ENCODE data around the gene SCAF11.

The SCAF11 gene

GRCh38 chr12:45989721-45990467, 480 bp downstream of the SCAF11 start:
- Mint-ChIP-seq H3K9me3 (no peaks in the 10 kb centered on the region), H3K27ac (peak overlapping the region; percentile 98 to 99), H3K4me1 (ENCODE audit: low read depth in 2 of 2) (peaks cover 41 to 50% of the 10 kb centered on the region in 2 donors), H3K4me3 (peak overlapping the region; percentile 86 to 96), H3K27me3 (no peaks in the 10 kb centered on the region), H3K36me3 (ENCODE audit: insufficient read depth) (peaks cover 44% of the 10 kb centered on the region)
- DNase-seq: peak; percentile 41 to 55 (median 46)
- ATAC-seq (replicated peaks): peak; percentile 15

DNA sequence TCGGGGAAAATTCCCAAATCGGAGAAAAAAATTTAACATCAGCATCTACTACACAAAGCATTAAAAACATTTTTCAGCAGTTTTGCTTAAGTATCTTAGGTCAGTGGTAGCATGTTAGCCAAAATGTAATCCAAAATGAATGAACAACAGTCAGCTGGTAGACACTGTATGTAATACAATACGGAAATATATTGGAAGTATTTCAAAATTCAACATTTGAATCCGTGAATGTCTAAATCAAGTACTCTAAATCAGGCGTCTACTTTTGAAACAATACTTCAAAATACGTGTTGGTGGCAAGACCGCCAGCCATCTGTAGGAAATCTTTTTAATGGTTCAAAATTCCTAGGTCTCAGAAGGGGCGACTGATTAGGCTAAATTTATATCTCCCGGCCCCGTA, 1.1 kb downstream of the SCAF11 start:
- Mint-ChIP-seq H3K4me3 (peak overlapping the region; percentile 86 to 96), H3K9me3 (no peaks in the 10 kb centered on the region), H3K27me3 (no peaks in the 10 kb centered on the region), H3K36me3 (ENCODE audit: insufficient read depth) (peaks cover 49% of the 10 kb centered on the region), H3K4me1 (ENCODE audit: low read depth in 2 of 2) (peaks cover 47 to 56% of the 10 kb centered on the region in 2 donors), H3K27ac (peak overlapping the region; percentile 98 to 99)
- no peak for ATAC-seq (replicated peaks)
- no peak for DNase-seq

DNA sequence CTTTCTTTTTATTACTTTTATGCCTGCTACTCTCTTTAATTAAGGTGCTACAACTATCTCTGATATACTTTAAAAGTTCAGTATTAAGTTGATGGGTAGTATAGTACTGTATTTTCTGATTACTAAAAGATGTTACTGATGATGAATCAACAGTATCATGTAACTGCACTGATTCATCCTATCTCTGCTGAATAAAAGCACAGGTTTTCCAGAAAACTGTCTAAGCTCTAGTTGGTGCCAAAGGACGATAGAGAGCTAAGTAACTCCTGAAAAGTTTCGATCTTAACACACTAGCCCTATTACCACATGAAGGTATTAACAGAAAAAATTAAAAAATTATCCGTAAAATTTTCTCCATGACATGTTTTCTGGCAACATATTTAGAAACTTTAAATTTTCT, 2.1 kb downstream of the SCAF11 start:
- DNase-seq: no peak
- H3K9me3 Mint-ChIP-seq: no peaks in the 10 kb centered on the region
- H3K36me3 Mint-ChIP-seq (ENCODE audit: insufficient read depth): peaks cover 52% of the 10 kb centered on the region
- peak overlapping the region; percentile 86 to 96 for H3K4me3 Mint-ChIP-seq
- peaks cover 52 to 65% of the 10 kb centered on the region in 2 donors for H3K4me1 Mint-ChIP-seq (ENCODE audit: low read depth in 2 of 2)
- H3K27ac Mint-ChIP-seq: peak overlapping the region in 1 of 2 donors; percentile 98
- H3K27me3 Mint-ChIP-seq: no peaks in the 10 kb centered on the region
- ATAC-seq (replicated peaks): no peak

- H3K4me3 Mint-ChIP-seq: peak overlapping the region; percentile 86 to 96
- no peaks in the 10 kb centered on the region for H3K27me3 Mint-ChIP-seq
- ATAC-seq (replicated peaks): no peak
- H3K27ac Mint-ChIP-seq: peak overlapping the region; percentile 1 to 98
- peaks cover 52% of the 10 kb centered on the region for H3K36me3 Mint-ChIP-seq (ENCODE audit: insufficient read depth)
- H3K4me1 Mint-ChIP-seq (ENCODE audit: low read depth in 2 of 2): peaks cover 60 to 74% of the 10 kb centered on the region in 2 donors
- no peaks in the 10 kb centered on the region for H3K9me3 Mint-ChIP-seq
- no peak for DNase-seq
Observed at GRCh38 chr12:45987340-45987727, 3.0 kb downstream of the SCAF11 start.

GRCh38 chr12:45986641-45987339, 3.6 kb downstream of the SCAF11 start:
- H3K36me3 Mint-ChIP-seq (ENCODE audit: insufficient read depth): peaks cover 48% of the 10 kb centered on the region
- DNase-seq: no peak
- no peaks in the 10 kb centered on the region for H3K9me3 Mint-ChIP-seq
- no peaks in the 10 kb centered on the region for H3K27me3 Mint-ChIP-seq
- no peak for ATAC-seq (replicated peaks)
- peak overlapping the region; percentile 66 to 98 for H3K27ac Mint-ChIP-seq
- peak overlapping the region; percentile 86 to 96 for H3K4me3 Mint-ChIP-seq
- H3K4me1 Mint-ChIP-seq (ENCODE audit: low read depth in 2 of 2): peaks cover 57 to 73% of the 10 kb centered on the region in 2 donors

GRCh38 chr12:45981075-45981837, 9.1 kb downstream of the SCAF11 start:
- no peaks in the 10 kb centered on the region for H3K27me3 Mint-ChIP-seq
- H3K4me1 Mint-ChIP-seq (ENCODE audit: low read depth in 2 of 2): peaks cover 69 to 92% of the 10 kb centered on the region in 2 donors
- DNase-seq (no peak), ATAC-seq (replicated peaks) (no peak)
- no peak overlapping the region for H3K27ac Mint-ChIP-seq
- H3K4me3 Mint-ChIP-seq: peak overlapping the region in 1 of 2 donors; percentile 24
- H3K9me3 Mint-ChIP-seq: no peaks in the 10 kb centered on the region
- H3K36me3 Mint-ChIP-seq (ENCODE audit: insufficient read depth): peaks cover 13% of the 10 kb centered on the region

- Mint-ChIP-seq H3K27me3 (no peaks in the 10 kb centered on the region), H3K4me1 (ENCODE audit: low read depth in 2 of 2) (peaks cover 67 to 90% of the 10 kb centered on the region in 2 donors), H3K4me3 (peak overlapping the region; percentile 6 to 45), H3K9me3 (no peaks in the 10 kb centered on the region), H3K27ac (no peak overlapping the region), H3K36me3 (ENCODE audit: insufficient read depth) (peaks cover 13% of the 10 kb centered on the region)
- ATAC-seq (replicated peaks) (no peak), DNase-seq (no peak)
Observed at GRCh38 chr12:45980540-45980939, 9.8 kb downstream of the SCAF11 start.

DNA sequence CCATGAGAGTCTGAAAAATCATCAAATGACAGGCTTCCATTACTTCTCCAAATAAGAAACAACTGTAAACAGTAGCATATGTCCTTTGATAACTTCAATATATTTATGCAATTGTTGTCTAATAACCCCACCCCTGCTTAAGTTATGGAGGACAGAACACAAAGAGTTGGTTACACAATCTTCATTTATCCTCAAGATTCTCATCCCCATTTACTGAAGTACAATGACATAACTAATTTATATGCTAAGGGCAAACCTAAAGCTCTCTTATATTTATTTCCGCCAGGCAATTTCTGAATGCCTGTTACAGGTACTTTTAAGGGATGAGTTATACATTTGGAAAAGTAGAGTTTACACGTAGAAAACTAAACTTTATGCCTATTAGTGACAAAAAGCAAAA, 12.3 kb downstream of the SCAF11 start:
- DNase-seq: no peak
- peak overlapping the region in 1 of 2 donors; percentile 45 for H3K4me3 Mint-ChIP-seq
- H3K27ac Mint-ChIP-seq: peak overlapping the region in 1 of 2 donors; percentile 30
- H3K9me3 Mint-ChIP-seq: peaks cover 0 to 1% of the 10 kb centered on the region in 2 donors
- ATAC-seq (replicated peaks): no peak
- peaks cover 66 to 87% of the 10 kb centered on the region in 2 donors for H3K4me1 Mint-ChIP-seq (ENCODE audit: low read depth in 2 of 2)
- H3K27me3 Mint-ChIP-seq: no peaks in the 10 kb centered on the region
- H3K36me3 Mint-ChIP-seq (ENCODE audit: insufficient read depth): peaks cover 5% of the 10 kb centered on the region

DNA sequence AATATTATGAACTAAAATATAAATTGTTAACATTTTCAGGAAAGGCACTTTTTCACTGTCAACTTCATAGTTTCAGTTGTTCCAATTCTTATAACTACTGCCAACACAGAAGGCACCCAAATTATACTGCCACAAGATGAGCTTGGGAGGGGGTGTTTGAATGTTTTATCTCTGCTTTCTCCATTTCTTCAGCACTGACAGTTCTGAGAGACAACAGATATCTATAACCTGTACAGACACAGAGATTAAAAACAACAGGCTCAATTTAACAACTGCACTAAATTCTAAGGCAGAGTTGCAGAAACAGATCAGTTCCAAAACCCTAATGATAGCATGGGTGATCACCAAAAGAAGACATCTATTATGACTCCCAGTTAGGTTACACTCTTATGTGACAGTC, 12.8 kb downstream of the SCAF11 start:
- peak overlapping the region in 1 of 2 donors; percentile 45 for H3K4me3 Mint-ChIP-seq
- H3K27ac Mint-ChIP-seq: no peak overlapping the region

DNA sequence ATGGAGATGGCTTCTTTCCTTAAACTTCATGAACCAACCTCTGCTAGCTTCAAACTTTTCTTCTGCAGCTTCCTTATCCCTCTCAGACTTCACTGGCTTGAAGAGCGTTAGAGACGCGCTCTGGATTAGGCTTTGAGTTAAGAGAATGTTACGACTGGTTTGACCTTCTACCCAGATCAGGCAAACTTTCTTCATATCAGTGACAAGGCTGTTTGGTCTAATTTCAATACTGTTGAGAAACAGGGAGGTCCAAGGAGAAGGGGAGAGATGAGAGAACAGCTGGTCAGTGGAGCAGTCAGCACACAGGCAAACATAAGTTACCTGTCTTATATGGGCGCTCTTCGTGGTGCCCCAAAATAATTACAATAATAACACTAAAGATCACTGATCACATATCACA, 14.9 kb downstream of the SCAF11 start:
- Mint-ChIP-seq H3K4me1 (ENCODE audit: low read depth in 2 of 2) (peaks cover 56 to 81% of the 10 kb centered on the region in 2 donors), H3K36me3 (ENCODE audit: insufficient read depth) (peaks cover 10% of the 10 kb centered on the region), H3K9me3 (peaks cover 0 to 4% of the 10 kb centered on the region in 2 donors), H3K27ac (peak overlapping the region; percentile 12 to 17), H3K4me3 (no peak overlapping the region), H3K27me3 (no peaks in the 10 kb centered on the region)
- ATAC-seq (replicated peaks): no peak
- no peak for DNase-seq

More for the DNA sequence above, 12.8 kb downstream of the SCAF11 start:
- Mint-ChIP-seq H3K27me3 (no peaks in the 10 kb centered on the region), H3K4me1 (ENCODE audit: low read depth in 2 of 2) (peaks cover 64 to 86% of the 10 kb centered on the region in 2 donors), H3K9me3 (peaks cover 0 to 4% of the 10 kb centered on the region in 2 donors), H3K36me3 (ENCODE audit: insufficient read depth) (peaks cover 5% of the 10 kb centered on the region)
- DNase-seq (no peak), ATAC-seq (replicated peaks) (no peak)

DNA sequence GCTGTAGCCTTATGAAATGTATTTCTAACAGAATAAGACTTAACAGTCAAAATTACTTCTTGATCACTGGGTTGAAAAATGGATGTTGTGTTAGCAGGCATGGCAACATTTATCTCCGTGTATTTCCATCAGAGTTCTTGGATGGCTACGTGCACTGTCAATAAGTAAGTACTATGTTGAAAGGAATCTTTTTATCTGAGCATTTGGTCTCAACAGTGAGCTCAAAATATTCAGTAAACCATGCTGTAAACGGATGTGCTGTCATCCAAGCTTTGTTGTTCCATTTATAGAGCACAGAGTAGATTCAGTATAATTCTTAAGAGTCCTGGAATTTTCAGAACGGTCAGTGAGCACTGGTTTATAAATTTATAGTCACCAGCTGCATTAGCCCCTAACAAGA, 15.5 kb downstream of the SCAF11 start:
- Mint-ChIP-seq H3K27me3 (no peaks in the 10 kb centered on the region), H3K27ac (peak overlapping the region in 1 of 2 donors; percentile 15), H3K36me3 (ENCODE audit: insufficient read depth) (peaks cover 12% of the 10 kb centered on the region), H3K9me3 (peaks cover 0 to 4% of the 10 kb centered on the region in 2 donors), H3K4me3 (peak overlapping the region in 1 of 2 donors; percentile 11), H3K4me1 (ENCODE audit: low read depth in 2 of 2) (peaks cover 55 to 81% of the 10 kb centered on the region in 2 donors)
- ATAC-seq (replicated peaks) (no peak), DNase-seq (no peak)

GRCh38 chr12:45974171-45974719, 16.1 kb downstream of the SCAF11 start:
- Mint-ChIP-seq H3K27ac (peak overlapping the region in 1 of 2 donors; percentile 15), H3K27me3 (no peaks in the 10 kb centered on the region), H3K36me3 (ENCODE audit: insufficient read depth) (peaks cover 11% of the 10 kb centered on the region), H3K4me3 (peak overlapping the region in 1 of 2 donors; percentile 11), H3K9me3 (peaks cover 0 to 4% of the 10 kb centered on the region in 2 donors), H3K4me1 (ENCODE audit: low read depth in 2 of 2) (peaks cover 55 to 81% of the 10 kb centered on the region in 2 donors)
- no peak for ATAC-seq (replicated peaks)
- no peak for DNase-seq

DNA sequence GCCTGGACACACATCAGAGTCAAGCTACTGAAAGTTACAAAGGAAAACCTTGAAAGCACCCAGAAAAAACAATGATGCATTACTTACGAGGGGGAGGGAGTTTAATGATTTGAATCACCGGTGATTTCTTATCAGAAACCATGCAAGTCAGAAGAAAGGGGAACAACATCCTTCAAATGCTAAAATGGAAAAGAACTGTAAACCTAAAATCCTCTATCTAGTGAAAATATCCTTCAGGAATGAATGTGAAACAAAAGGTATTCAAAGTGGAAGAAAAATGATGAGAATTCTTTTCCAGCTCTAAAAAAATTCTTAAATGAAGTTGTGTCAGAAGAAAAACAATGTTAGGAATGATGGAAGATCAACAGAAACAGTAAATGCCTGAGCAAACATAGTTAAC, 16.8 kb downstream of the SCAF11 start:
- Mint-ChIP-seq H3K27me3 (no peaks in the 10 kb centered on the region), H3K36me3 (ENCODE audit: insufficient read depth) (peaks cover 11% of the 10 kb centered on the region), H3K4me3 (peak overlapping the region; percentile 0 to 50), H3K9me3 (peaks cover 0 to 4% of the 10 kb centered on the region in 2 donors), H3K4me1 (ENCODE audit: low read depth in 2 of 2) (peaks cover 53 to 76% of the 10 kb centered on the region in 2 donors), H3K27ac (peak overlapping the region in 1 of 2 donors; percentile 47)
- ATAC-seq (replicated peaks) (no peak), DNase-seq (no peak)
